C4-2B (cell line): Measurements from ENCODE around the gene WDR76.

Experiments
- CTCF ChIP-seq: fragments of 450-650 bp; conservative IDR thresholded peaks from 2 replicates; pipeline ENCODE4 v1.5.1; 2017; ENCODE audit warnings: mild to moderate bottlenecking
- ZFX ChIP-seq: fragments of 450-650 bp; IDR thresholded peaks from 2 replicates; pipeline ENCODE4 v1.6.1; 2017

DNA sequence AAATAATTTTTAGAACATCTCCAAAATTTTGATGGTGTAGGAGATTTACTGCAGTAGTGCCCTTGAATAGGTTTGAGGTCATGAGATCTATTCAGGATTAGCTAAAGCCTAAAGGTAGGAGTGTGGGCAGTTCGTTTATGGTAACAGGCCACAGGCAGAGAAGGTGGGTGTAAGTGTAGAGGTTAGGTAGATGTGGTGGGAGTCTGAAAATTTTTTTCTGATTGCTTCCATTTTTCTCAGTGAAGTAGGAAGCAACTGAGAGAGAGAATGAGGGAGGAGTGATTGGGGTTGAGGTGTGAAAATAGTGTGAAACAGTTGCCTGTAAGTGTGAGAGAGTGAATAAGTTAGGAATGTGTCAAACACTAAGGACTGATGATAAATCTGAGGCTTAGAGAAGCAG, 47.8 kb upstream of the WDR76 start:
- TF ChIP-seq CTCF (no peak), ZFX (no peak)
